Fibroblast of the aortic adventitia (primary cell): ENCODE results near the gene NUDT1. TPM values are rescaled to one million over a fixed set of nuclear protein-coding genes. Genes with fewer than 3 reads are reported as not detected.

Experiments
- DNase-seq: peaks from one replicate; pipeline ENCODE4 v3.0.0-alpha.2; 2010; ENCODE audit warnings: low read depth
- H3K4me3 ChIP-seq: 2 replicates; pipeline ENCODE4 v1.5.1; 2011; ENCODE audit warnings: low read depth, mild to moderate bottlenecking, control low read depth, low read length, moderate library complexity
- total RNA-seq: library from RNA; depleted of rRNA; stranded (reverse); fragments of >200 nt; gene quantifications from 2 replicates; pipeline ENCODE4 v1.2.3, GENCODE V29; 2012; ENCODE audit warnings: low replicate concordance
- TF ChIP-seq, protein P1 (sequence below): IDR thresholded peaks from 2 replicates; pipeline ENCODE4 v1.5.1; 2011; ENCODE audit warnings: mild to moderate bottlenecking, low read length, control low read depth, inconsistent platforms; ENCODE audit not compliant: insufficient read depth

NUDT1 gene
- total RNA-seq, 1 donor = 16.3 TPM

DNA sequence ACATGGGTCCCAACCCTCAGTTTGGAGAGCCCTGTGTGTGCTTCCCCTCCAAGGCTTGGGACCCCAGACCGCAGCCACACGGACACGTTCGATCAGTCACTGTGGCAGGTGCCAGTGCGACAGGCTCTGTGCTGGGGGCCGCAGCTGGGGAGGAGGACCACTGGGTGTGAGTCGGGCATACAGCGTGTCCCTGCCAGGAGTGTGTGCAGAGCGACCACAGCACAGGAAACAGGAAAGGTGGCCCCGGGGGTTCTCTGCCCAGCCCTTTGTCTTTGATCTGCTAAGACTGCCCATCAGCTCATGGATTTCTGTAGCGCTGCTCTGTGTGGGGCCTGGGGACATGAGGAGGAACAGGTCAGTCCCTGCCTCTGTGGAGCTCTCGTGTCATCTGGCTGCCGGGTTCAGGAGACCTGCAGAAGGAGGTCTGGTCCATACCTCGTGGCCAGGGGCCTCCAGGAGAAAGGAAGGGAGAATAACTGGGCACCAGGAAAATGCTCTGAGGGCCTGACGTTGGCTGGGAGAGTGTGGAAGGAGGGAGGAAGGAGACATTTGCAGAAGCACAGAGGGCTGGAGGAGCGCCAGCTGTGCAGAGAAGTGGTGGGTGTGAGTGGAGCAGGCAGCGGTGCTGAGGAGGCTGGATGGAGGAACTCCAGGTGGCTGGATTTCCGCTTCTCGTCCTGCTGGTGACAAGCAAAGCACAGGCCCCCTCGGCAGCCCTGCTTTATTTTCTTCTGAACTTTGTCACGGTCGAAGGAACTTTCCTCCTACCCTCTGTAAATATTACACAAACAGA lies 4.1 kb downstream of the NUDT1 start:
- DNase-seq = no peak
- H3K4me3 ChIP-seq = no peak overlapping the region
- TF ChIP-seq, protein P1, sequence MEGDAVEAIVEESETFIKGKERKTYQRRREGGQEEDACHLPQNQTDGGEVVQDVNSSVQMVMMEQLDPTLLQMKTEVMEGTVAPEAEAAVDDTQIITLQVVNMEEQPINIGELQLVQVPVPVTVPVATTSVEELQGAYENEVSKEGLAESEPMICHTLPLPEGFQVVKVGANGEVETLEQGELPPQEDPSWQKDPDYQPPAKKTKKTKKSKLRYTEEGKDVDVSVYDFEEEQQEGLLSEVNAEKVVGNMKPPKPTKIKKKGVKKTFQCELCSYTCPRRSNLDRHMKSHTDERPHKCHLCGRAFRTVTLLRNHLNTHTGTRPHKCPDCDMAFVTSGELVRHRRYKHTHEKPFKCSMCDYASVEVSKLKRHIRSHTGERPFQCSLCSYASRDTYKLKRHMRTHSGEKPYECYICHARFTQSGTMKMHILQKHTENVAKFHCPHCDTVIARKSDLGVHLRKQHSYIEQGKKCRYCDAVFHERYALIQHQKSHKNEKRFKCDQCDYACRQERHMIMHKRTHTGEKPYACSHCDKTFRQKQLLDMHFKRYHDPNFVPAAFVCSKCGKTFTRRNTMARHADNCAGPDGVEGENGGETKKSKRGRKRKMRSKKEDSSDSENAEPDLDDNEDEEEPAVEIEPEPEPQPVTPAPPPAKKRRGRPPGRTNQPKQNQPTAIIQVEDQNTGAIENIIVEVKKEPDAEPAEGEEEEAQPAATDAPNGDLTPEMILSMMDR = no peak

DNA sequence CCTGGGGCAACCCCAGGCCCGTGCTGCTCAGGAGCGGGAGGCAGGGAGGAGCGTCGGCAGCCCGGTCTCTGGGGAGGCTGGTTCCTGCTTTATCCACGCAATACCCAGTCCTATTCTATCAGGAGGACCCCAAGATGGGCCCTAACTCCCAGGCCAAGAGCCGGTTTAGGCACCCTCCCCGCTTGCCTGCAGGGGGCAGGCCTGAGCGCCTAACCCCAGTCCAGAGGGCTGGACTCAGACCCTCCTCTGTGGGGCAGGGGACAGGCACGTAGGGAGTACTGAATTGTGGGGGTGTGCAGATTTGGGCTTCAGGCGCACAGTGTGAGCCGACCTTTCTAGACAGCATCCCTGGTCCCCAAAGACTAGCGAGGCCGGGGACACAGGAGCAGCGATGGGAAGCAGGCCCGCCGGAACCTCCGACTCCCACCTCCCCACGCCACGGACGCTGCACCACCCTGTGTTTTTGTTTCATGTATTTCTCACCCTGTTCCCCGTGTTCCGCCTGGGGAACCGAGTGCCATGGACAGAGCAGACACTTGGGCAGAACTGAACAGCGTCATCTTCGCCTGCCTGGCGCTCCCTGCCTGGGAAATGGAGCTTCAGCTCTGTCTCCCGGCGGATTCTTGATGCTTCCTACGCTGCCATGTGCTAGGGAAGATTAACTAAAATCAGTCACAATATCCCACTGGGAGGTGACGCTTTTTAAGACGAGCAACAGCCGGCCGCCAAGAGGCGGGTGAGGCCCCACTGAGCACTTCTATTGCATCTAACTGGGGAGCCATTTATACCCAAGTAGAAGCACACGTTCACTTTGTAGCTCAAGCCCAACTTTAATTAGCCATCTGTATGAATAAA lies 5.3 kb downstream of the NUDT1 start:
- H3K4me3 ChIP-seq = no peak overlapping the region
- peak; percentile 15 for DNase-seq

DNA sequence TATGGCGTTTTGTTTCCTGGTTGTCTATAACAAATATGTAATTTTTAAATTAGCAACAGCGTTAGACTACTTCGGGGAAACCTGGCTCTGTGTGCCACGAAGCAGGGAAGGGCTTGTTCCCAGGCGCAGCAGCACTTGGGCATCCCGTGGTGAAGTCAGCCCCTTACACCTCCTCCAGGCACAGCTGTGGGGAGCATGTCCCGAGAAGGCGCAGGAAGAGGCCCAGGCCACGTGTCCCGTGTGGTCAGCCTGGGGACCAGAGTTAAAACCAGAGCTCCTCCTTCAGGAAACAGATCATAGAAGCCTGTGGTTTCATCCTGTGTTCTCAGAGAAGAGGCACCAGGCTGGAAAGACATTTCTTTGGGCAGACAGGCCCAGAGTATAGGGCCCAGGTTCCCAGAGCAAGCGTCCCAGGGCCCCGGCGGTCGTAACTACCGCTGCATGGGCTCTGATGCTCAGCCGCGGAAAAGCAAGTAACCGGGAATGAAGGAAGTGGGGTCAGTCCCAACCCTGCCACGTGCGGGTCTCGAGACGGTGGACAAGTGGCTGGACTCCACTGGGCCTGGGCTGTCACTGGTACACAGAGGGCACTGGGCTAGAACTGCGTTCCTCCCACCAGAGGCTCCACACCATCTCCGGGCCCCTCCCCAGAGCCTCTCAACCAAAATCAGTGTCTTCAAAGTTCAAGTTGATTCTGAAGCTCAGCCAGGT lies 7.1 kb downstream of the NUDT1 start:
- peak overlapping the region; percentile 31 for H3K4me3 ChIP-seq
- TF ChIP-seq, protein P1 = no peak

More for the DNA sequence above, 5.3 kb downstream of the NUDT1 start:
- TF ChIP-seq, protein P1 = peak; percentile 77

DNA sequence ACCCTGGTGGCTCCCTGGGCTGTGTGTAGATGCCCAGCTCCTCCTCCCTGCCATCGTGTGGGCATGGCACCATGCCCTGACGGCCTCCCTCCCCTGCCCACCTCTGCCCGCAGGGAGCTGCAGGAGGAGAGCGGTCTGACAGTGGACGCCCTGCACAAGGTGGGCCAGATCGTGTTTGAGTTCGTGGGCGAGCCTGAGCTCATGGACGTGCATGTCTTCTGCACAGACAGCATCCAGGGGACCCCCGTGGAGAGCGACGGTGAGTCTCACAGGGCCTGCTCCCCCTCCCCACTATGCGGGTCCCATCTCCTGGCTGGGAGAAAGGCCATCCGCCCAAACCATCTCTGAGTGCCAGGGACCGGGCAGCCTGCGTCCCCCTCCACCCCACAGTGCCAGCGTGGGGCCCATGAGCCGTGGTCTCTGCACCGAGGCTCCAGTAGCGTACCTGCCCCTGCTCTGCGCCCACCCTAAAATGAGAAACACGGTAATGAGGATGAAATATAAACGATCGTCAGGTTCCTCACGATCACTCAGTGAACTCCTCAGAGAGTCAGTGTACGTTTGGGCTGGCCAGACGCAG lies 7.8 kb downstream of the NUDT1 start:
- no peak overlapping the region for H3K4me3 ChIP-seq
- TF ChIP-seq, protein P1 = no peak
- DNase-seq = no peak

More for the DNA sequence above, 7.1 kb downstream of the NUDT1 start:
- DNase-seq = peak; percentile 90

DNA sequence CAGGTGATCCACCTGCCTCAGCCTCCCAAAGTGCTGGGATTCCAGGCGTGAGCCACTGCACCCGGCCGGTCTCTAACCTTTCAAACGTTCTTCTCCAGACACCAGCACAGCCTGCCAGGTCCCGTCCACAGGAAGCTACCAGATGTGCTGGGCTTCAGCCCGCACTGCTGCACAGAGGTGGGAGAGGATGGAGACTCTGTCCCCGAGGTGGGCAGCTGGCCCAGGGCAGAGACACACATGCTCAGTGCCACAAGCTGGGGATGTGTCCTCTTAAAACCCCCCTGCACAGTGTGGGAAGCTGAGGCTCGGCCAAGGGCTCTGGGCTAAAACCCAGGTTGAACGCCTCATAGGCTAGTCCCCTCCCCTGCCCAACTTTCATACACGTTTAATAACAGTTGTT lies 9.4 kb downstream of the NUDT1 start:
- H3K4me3 ChIP-seq = no peak overlapping the region
- DNase-seq = no peak
- TF ChIP-seq, protein P1 = no peak
